H1 (cell line): ENCODE data around the gene UBXN4. TPM values are rescaled to one million over a fixed set of nuclear protein-coding genes. Genes with fewer than 3 reads are reported as not detected.

Source experiments
- CTCF ChIA-PET: fragments of 300-600 bp; sonication (Branson Sonifier 250); formaldehyde crosslinking; loops from one replicate; lab custom pipeline; 2021; ENCODE audit not compliant: partially characterized antibody; lab: Charles Lee
- POLR2A ChIA-PET: fragments of 300-600 bp; sonication (Branson Sonifier 250); formaldehyde crosslinking; loops from one replicate; lab custom pipeline; 2021; ENCODE audit warnings: inconsistent platforms; ENCODE audit not compliant: partially characterized antibody; lab: Charles Lee
- DNase-seq, 2 experiments: peaks; one replicate each; pipeline versions ENCODE4 v3.0.0 to v3.0.0-alpha.2; 2010 to 2022; ENCODE audit warnings: low spot score in 2 of 2, low read depth in 1 of 2, mixed read lengths in 1 of 2
- FAIRE-seq: peaks from 2 replicates; lab custom pipeline; 2011; peaks lifted over from hg19 to GRCh38; lab: Jason Lieb, UNC
- H2AFZ ChIP-seq: 2 replicates; pipeline ENCODE4 v1.8.1; 2012; ENCODE audit warnings: low read length, inconsistent platforms
- H2AK5ac ChIP-seq: 2 replicates; pipeline ENCODE4 v1.6.1; 2013; ENCODE audit warnings: low read depth, low read length
- H2BK120ac ChIP-seq: replicated peaks from 2 replicates; pipeline ENCODE3; 2013; ENCODE audit warnings: low read depth, low read length, inconsistent platforms
- H2BK12ac ChIP-seq: 2 replicates; pipeline ENCODE4 v1.6.1; 2013; ENCODE audit warnings: low read depth, low read length
- H2BK15ac ChIP-seq: 2 replicates; pipeline ENCODE4 v1.6.1; 2013; ENCODE audit warnings: low read length
- H2BK20ac ChIP-seq: 2 replicates; pipeline ENCODE4 v1.6.1; 2013; ENCODE audit warnings: low read length
- H2BK5ac ChIP-seq: 2 replicates; pipeline ENCODE4 v1.6.1; 2013; ENCODE audit warnings: low read depth, low read length
- H3K14ac ChIP-seq: 2 replicates; pipeline ENCODE4 v1.6.1; 2013; ENCODE audit warnings: inconsistent platforms; ENCODE audit not compliant: insufficient read length
- H3K18ac ChIP-seq: 2 replicates; pipeline ENCODE4 v1.6.1; 2013; ENCODE audit warnings: low read length; ENCODE audit errors: extremely low read depth
- H3K23ac ChIP-seq: 2 replicates; pipeline ENCODE4 v1.6.1; 2013; ENCODE audit warnings: inconsistent platforms; ENCODE audit not compliant: insufficient read length
- H3K23me2 ChIP-seq: 2 replicates; pipeline ENCODE4 v1.6.1; 2013; ENCODE audit warnings: low read depth, low read length
- H3K27ac ChIP-seq: 2 replicates; pipeline ENCODE4 v1.6.1; 2011; ENCODE audit warnings: low read depth, low read length, inconsistent platforms
- H3K27me3 ChIP-seq, 4 experiments: replicated peaks in 1 of 4; 1 replicate in 1 of 4; 2 replicates in 3 of 4; pipeline versions ENCODE4 v1.6.1 to v1.8.1; 2011 to 2013; ENCODE audit warnings: low read length in 3 of 4, mild to moderate bottlenecking in 3 of 4, inconsistent platforms in 2 of 4, mixed read lengths in 2 of 4, moderate library complexity in 1 of 4; ENCODE audit not compliant: control insufficient read depth in 3 of 4, insufficient read depth in 3 of 4; ENCODE audit errors: extremely low read depth in 1 of 4
- H3K36me3 ChIP-seq, 4 experiments: 2 replicates each; pipeline versions ENCODE4 v1.6.1 to v1.8.1; 2011 to 2013; ENCODE audit warnings: mild to moderate bottlenecking in 4 of 4, low read length in 3 of 4, moderate library complexity in 2 of 4, control low read depth in 1 of 4, inconsistent platforms in 1 of 4; ENCODE audit not compliant: insufficient read depth in 4 of 4, control insufficient read depth in 2 of 4
- H3K4ac ChIP-seq: replicated peaks from 2 replicates; pipeline ENCODE3; 2013; ENCODE audit warnings: low read length, low read depth, mixed read lengths, inconsistent platforms; ENCODE audit not compliant: insufficient read length
- H3K4me1 ChIP-seq, 4 experiments: replicated peaks in 1 of 4; 1 replicate in 1 of 4; 2 replicates in 3 of 4; pipeline versions ENCODE4 v1.6.1 to v1.8.1; 2011 to 2013; ENCODE audit warnings: low read length in 3 of 4, inconsistent platforms in 2 of 4, mixed read lengths in 1 of 4; ENCODE audit not compliant: insufficient read depth in 4 of 4, control insufficient read depth in 3 of 4
- H3K4me2 ChIP-seq, 2 experiments: 2 replicates each; pipeline versions ENCODE4 v1.6.1 to v1.8.1; 2011 to 2013; ENCODE audit warnings: low read depth in 2 of 2, low read length in 2 of 2, control low read depth in 1 of 2, inconsistent platforms in 1 of 2, mild to moderate bottlenecking in 1 of 2; ENCODE audit not compliant: insufficient read depth in 1 of 2
- H3K4me3 ChIP-seq, 4 experiments: fragments of 200-600, 300-600 bp in 1 of 4; sonication (generic), shearing (Covaris generic), sonication (Bioruptor Twin) in 1 of 4; 2 replicates each; pipeline versions ENCODE4 v1.5.1 to v1.8.1; 2011 to 2016; ENCODE audit warnings: low read length in 4 of 4, low read depth in 3 of 4, control low read depth in 2 of 4, inconsistent platforms in 2 of 4, mild to moderate bottlenecking in 2 of 4, mixed read lengths in 1 of 4, moderate library complexity in 1 of 4; ENCODE audit not compliant: insufficient read depth in 2 of 4; ENCODE audit errors: extremely low read depth in 1 of 4
- H3K56ac ChIP-seq: replicated peaks from 2 replicates; pipeline ENCODE3; 2013; ENCODE audit warnings: low read depth, mild to moderate bottlenecking, mixed read lengths, low read length, inconsistent platforms; ENCODE audit not compliant: insufficient read length
- H3K79me1 ChIP-seq: 2 replicates; pipeline ENCODE4 v1.6.1; 2013; ENCODE audit warnings: low read depth, low read length, control low read depth
- H3K79me2 ChIP-seq, 2 experiments: 2 replicates each; pipeline versions ENCODE4 v1.6.1 to v1.8.1; 2012 to 2013; ENCODE audit warnings: low read length in 2 of 2, mild to moderate bottlenecking in 2 of 2, inconsistent platforms in 1 of 2; ENCODE audit not compliant: insufficient read depth in 2 of 2, control insufficient read depth in 1 of 2
- H3K9ac ChIP-seq, 4 experiments: replicated peaks in 1 of 4; 1 replicate in 1 of 4; 2 replicates in 3 of 4; pipeline versions ENCODE4 v1.6.1 to v1.8.1; 2011 to 2013; ENCODE audit warnings: low read depth in 3 of 4, low read length in 3 of 4, control low read depth in 2 of 4, mild to moderate bottlenecking in 2 of 4, moderate library complexity in 2 of 4, inconsistent platforms in 1 of 4; ENCODE audit errors: extremely low read depth in 1 of 4
- H3K9me3 ChIP-seq, 2 experiments: 2 replicates each; pipeline versions ENCODE4 v1.6.1 to v1.8.1; 2012 to 2013; ENCODE audit warnings: mild to moderate bottlenecking in 2 of 2, moderate library complexity in 2 of 2, control low read depth in 1 of 2, inconsistent platforms in 1 of 2, low read depth in 1 of 2, low read length in 1 of 2, mixed read lengths in 1 of 2; ENCODE audit not compliant: insufficient read depth in 2 of 2
- H4K20me1 ChIP-seq, 2 experiments: replicated peaks in 1 of 2; 2 replicates each; pipeline versions ENCODE3 to v1.8.1; 2011 to 2013; ENCODE audit warnings: inconsistent platforms in 2 of 2, low read length in 2 of 2, mild to moderate bottlenecking in 1 of 2; ENCODE audit not compliant: insufficient read depth in 2 of 2, control insufficient read depth in 1 of 2
- H4K5ac ChIP-seq: 2 replicates; pipeline ENCODE4 v1.6.1; 2013; ENCODE audit warnings: low read length, low read depth, mixed read lengths, inconsistent platforms; ENCODE audit not compliant: insufficient read length
- H4K8ac ChIP-seq: 2 replicates; pipeline ENCODE4 v1.8.0; 2013; ENCODE audit warnings: mild to moderate bottlenecking, moderate library complexity, low read length, inconsistent platforms; ENCODE audit not compliant: insufficient read depth; ENCODE audit errors: extremely low read depth
- H4K91ac ChIP-seq: replicated peaks from 2 replicates; pipeline ENCODE3; 2013; ENCODE audit warnings: low read length, mixed read lengths, inconsistent platforms; ENCODE audit not compliant: insufficient read length
- ATF2 ChIP-seq: IDR thresholded peaks from 2 replicates; pipeline ENCODE4 v1.6.1; 2012; ENCODE audit warnings: low read length, inconsistent platforms
- CBX5 ChIP-seq: fragments of 300-800, 300-1000 bp; sonication (generic); IDR thresholded peaks from 2 replicates; pipeline ENCODE4 v1.7.1; 2016; ENCODE audit warnings: antibody characterized with exemption, low read length, low read depth
- E2F6 ChIP-seq: IDR thresholded peaks from 2 replicates; pipeline ENCODE4 v1.6.1; 2012; ENCODE audit warnings: inconsistent platforms
- EP300 ChIP-seq, 2 experiments: IDR thresholded peaks; 1 replicate in 1 of 2; 2 replicates in 1 of 2; pipeline ENCODE4 v1.6.1; 2011 to 2012; ENCODE audit warnings: low read depth in 2 of 2, low read length in 2 of 2, mild to moderate bottlenecking in 2 of 2, borderline replicate concordance in 1 of 2, inconsistent platforms in 1 of 2, moderate library complexity in 1 of 2
- JUN ChIP-seq: IDR thresholded peaks from 2 replicates; pipeline ENCODE4 v1.6.1; 2011; ENCODE audit warnings: low read depth, mild to moderate bottlenecking, improper control_type of control experiment, low read length
- SIX5 ChIP-seq: IDR thresholded peaks from 2 replicates; pipeline ENCODE4 v1.6.1; 2011; ENCODE audit warnings: mild to moderate bottlenecking, low read depth, low read length
- WGBS, 2 experiments: shearing (Covaris generic) in 1 of 2; methylation state at CpG; one replicate each; pipeline versions ENCODE4 v1.1.6 to v1.1.7; 2013 to 2015; ENCODE audit warnings: low lambda C conversion rate in 2 of 2, mixed read lengths in 2 of 2, inconsistent platforms in 1 of 2, low coverage in 1 of 2, missing lambda C conversion rate in 1 of 2; ENCODE audit not compliant: insufficient replicate concordance in 2 of 2, insufficient coverage in 1 of 2, insufficient read length in 1 of 2; ENCODE audit errors: extremely low coverage in 1 of 2, missing lambda C conversion rate in 1 of 2; 5-methylcytosine and 5-hydroxymethylcytosine counted together
- polyA plus RNA-seq, 7 experiments: library from polyadenylated mRNA; depleted of rRNA in 3 of 7; stranded (reverse) in 5 of 7; unstranded in 2 of 7; fragments of >200 nt in 5 of 7; fragments of 200-250 nt in 2 of 7; gene quantifications; 1 replicate in 5 of 7; 2 replicates in 1 of 7; 4 replicates in 1 of 7; pipeline versions ENCODE4 v1.2.1 to v1.2.3, GENCODE V29; 2011 to 2013; ENCODE audit warnings: missing spikeins in 2 of 7, mixed read lengths in 2 of 7
- total RNA-seq: library from RNA; stranded (reverse); fragmentation: NEBNext Ultra II Directional; extraction: Animal tissue kit (Norgen Biotek cat#: 25700); gene quantifications from 2 replicates; pipeline ENCODE4 v1.2.1, GENCODE V29; 2021

The UBXN4 gene
- total and polyA plus RNA-seq, 2 of the 8 experiments (the other 6 are each of a cell fraction or from before 2014, with no cell fraction given): 20.1 to 64.2 TPM

GRCh38 chr2:135822855-135823254 is 81.2 kb downstream of the UBXN4 start:
- no peaks in the 10 kb centered on the region for H3K23me2 ChIP-seq
- H3K36me3 ChIP-seq: no peaks in the 10 kb centered on the region
- H3K79me1 ChIP-seq: no peaks in the 10 kb centered on the region; the same call in 1 of the 2 replicates
- no peaks in the 10 kb centered on the region for H3K27me3 ChIP-seq
- H3K27ac ChIP-seq: no peak overlapping the region
- no peak overlapping the region for H4K5ac ChIP-seq
- H2BK12ac ChIP-seq: no peak overlapping the region
- H2AK5ac ChIP-seq: no peak overlapping the region
- no peak overlapping the region for H3K18ac ChIP-seq
- ChIA-PET CTCF (interaction anchor here (1.1 to 5.6 kb wide), 2 partner anchors 9 to 25 kb away, joined by 3 to 24 read pairs; no protein-coding TSS in a partner anchor), POLR2A (no interaction called here)
- no peak overlapping the region for H2BK20ac ChIP-seq
- H4K20me1 ChIP-seq: no peaks in the 10 kb centered on the region
- no peak overlapping the region for H3K23ac ChIP-seq
- H3K4me3 ChIP-seq: no peak overlapping the region
- no peak for DNase-seq
- H3K4ac ChIP-seq: no peak overlapping the region
- H2BK5ac ChIP-seq: no peak overlapping the region
- H4K91ac ChIP-seq: no peak overlapping the region
- no peaks in the 10 kb centered on the region for H3K9me3 ChIP-seq
- no peak overlapping the region for H3K14ac ChIP-seq
- no peaks in the 10 kb centered on the region for H3K79me2 ChIP-seq
- H4K8ac ChIP-seq: no peak overlapping the region
- H3K4me2 ChIP-seq: no peak overlapping the region
- WGBS, 2 experiments: 88% methylated on average over 1 of the region's 1 CpG; no CpG with 5 or more reads in 1 of the 2 experiments
- no peaks in the 10 kb centered on the region for H3K4me1 ChIP-seq
- no peak overlapping the region for H2AFZ ChIP-seq
- no peak overlapping the region for H2BK15ac ChIP-seq
- H2BK120ac ChIP-seq: no peak overlapping the region
- no peak for FAIRE-seq
- TF ChIP-seq E2F6 (no peak), SIX5 (no peak), EP300 (IDR thresholded peaks at IDR 0.05; ENCODE audit: borderline replicate concordance in 1 of 2, low read depth in 2 of 2, low read length in 2 of 2) (no peak), JUN (no peak), ATF2 (no peak), CBX5 (no peak)
- TF ChIP-seq, all 59 proteins: peak for 0
- H3K56ac ChIP-seq: no peak overlapping the region
- H3K9ac ChIP-seq: no peak overlapping the region
